Measurements from ENCODE around the gene MACROD1.

DNA sequence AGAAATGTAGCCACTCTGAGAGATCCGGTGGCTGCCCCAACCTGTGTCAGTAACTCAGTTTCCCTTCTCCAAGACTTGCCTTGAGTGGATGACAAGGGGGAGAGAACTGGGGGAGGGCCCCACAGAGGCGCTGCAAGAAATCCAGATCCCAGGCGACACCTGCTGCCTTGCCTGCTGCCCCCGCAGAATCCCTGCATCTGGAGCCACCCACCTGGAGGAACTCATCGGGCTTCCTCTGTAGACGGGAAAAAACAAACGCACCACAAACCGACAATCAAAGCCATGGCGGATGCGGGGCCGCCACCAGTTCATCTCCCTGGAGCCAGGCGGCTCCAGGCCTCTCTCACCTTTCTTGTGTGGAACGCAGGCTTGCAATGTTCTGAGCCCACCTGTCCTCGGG lies 40.2 kb downstream of the MACROD1 start:
- TF ChIP-seq GATA2 (IDR thresholded peaks at IDR 0.05; ENCODE audit: low read depth, low read length): no peak
- no peak for TF ChIP-seq GATA3 (IDR thresholded peaks at IDR 0.05; ENCODE audit: low read depth, low read length)
